Epithelial cell of esophagus (primary cell): Measurements from ENCODE around the gene GSX2.

Source experiments
- DNase-seq: peaks from one replicate; pipeline ENCODE4 v3.0.0; 2010; ENCODE audit warnings: low read depth
- H3K4me3 ChIP-seq: 2 replicates; pipeline ENCODE4 v1.5.1; 2011; ENCODE audit warnings: mild to moderate bottlenecking, low read length, control low read depth
- CTCF ChIP-seq: IDR thresholded peaks from 2 replicates; pipeline ENCODE4 v1.5.1; 2011; ENCODE audit warnings: low read depth, mild to moderate bottlenecking, low read length, control low read depth, inconsistent platforms; ENCODE audit not compliant: insufficient read depth; ENCODE audit errors: missing control alignments

GSX2 gene

GRCh38 chr4:54064317-54065111, 35.4 kb upstream of the GSX2 start, which contains the start of gene CHIC2:
CHIC2 (minus strand) TSS chr4:54064605; CDS start chr4:54064300, 305 bp downstream.
- peak within 1 kb of the TSS; percentile 86 for H3K4me3 ChIP-seq
- DNase-seq: peak; percentile 97
- TF ChIP-seq CTCF: no peak

- TF ChIP-seq CTCF: no peak
- no peak overlapping the region for H3K4me3 ChIP-seq
- peak; percentile 18 for DNase-seq
Measured at GRCh38 chr4:54065282-54066087, 34.5 kb upstream of the GSX2 start.

GRCh38 chr4:54066088-54066415, 33.9 kb upstream of the GSX2 start:
- no peak for DNase-seq
- no peak overlapping the region for H3K4me3 ChIP-seq
- no peak for TF ChIP-seq CTCF

GRCh38 chr4:54066718-54067129, 33.2 kb upstream of the GSX2 start:
- TF ChIP-seq CTCF: no peak
- no peak for DNase-seq
- no peak overlapping the region for H3K4me3 ChIP-seq

GRCh38 chr4:54067166-54067565, 32.8 kb upstream of the GSX2 start:
- no peak overlapping the region for H3K4me3 ChIP-seq
- no peak for TF ChIP-seq CTCF
- DNase-seq: peak; percentile 98

- DNase-seq: peak; percentile 50
- no peak for TF ChIP-seq CTCF
- no peak overlapping the region for H3K4me3 ChIP-seq
Measured at GRCh38 chr4:54073271-54073880, 26.6 kb upstream of the GSX2 start.
